ENCODE data around the gene NRF1. TPM values are rescaled to one million over a fixed set of nuclear protein-coding genes. Genes with fewer than 3 reads are reported as not detected.
A peak's percentile ranks its signal among the peaks of the same experiment; 100 is the strongest.

NRF1 gene
- total RNA-seq, 1 donor from 2014 or later: 16.7 TPM

GRCh38 chr7:129703751-129704150 is 92.2 kb downstream of the NRF1 start:
- intact Hi-C loops (cut with DNase I): no loop called here
- H3K27me3 ChIP-seq (ENCODE audit: low read depth): no peaks in the 10 kb centered on the region
- H3K27ac ChIP-seq: no peak overlapping the region
- H3K4me3 ChIP-seq: no peak overlapping the region
- TF ChIP-seq CTCF (IDR thresholded peaks at IDR 0.05): no peak
- DNase-seq (no peak), ATAC-seq (no peak)
- no peaks in the 10 kb centered on the region for H3K4me1 ChIP-seq
- H3K9me3 ChIP-seq: no peaks in the 10 kb centered on the region
- peaks cover 17% of the 10 kb centered on the region for H3K36me3 ChIP-seq

GRCh38 chr7:129707910-129708499 is 96.5 kb downstream of the NRF1 start:
- intact Hi-C loops (cut with DNase I): no loop called here
- no peaks in the 10 kb centered on the region for H3K4me1 ChIP-seq

GRCh38 chr7:129713544-129713943 is 102.0 kb downstream of the NRF1 start:
- H3K9me3 ChIP-seq: no peaks in the 10 kb centered on the region
- no peak overlapping the region for H3K27ac ChIP-seq
- H3K4me1 ChIP-seq: no peaks in the 10 kb centered on the region
- DNase-seq (no peak), ATAC-seq (peak in 1 of 2 donors; percentile 33)
- no peak for TF ChIP-seq CTCF (IDR thresholded peaks at IDR 0.05)
- peaks cover 94% of the 10 kb centered on the region for H3K36me3 ChIP-seq
- no peaks in the 10 kb centered on the region for H3K27me3 ChIP-seq (ENCODE audit: low read depth)
- H3K4me3 ChIP-seq: no peak overlapping the region
- intact Hi-C loops (cut with DNase I): no loop called here

More at GRCh38 chr7:129707910-129708499, 96.5 kb downstream of the NRF1 start:
- no peaks in the 10 kb centered on the region for H3K9me3 ChIP-seq
- H3K36me3 ChIP-seq: peaks cover 58% of the 10 kb centered on the region
- no peak overlapping the region for H3K4me3 ChIP-seq
- no peak for TF ChIP-seq CTCF (IDR thresholded peaks at IDR 0.05)
- no peak overlapping the region for H3K27ac ChIP-seq
- H3K27me3 ChIP-seq (ENCODE audit: low read depth): no peaks in the 10 kb centered on the region
- DNase-seq (no peak), ATAC-seq (no peak)

- Histone ChIP-seq H3K36me3 (peaks cover 93% of the 10 kb centered on the region), H3K27me3 (ENCODE audit: low read depth) (no peaks in the 10 kb centered on the region), H3K4me3 (no peak overlapping the region), H3K9me3 (no peaks in the 10 kb centered on the region), H3K27ac (no peak overlapping the region), H3K4me1 (no peaks in the 10 kb centered on the region)
- DNase-seq (no peak), ATAC-seq (peak; percentile 59 to 85)
- intact Hi-C loops (cut with DNase I): no loop called here
- no peak for TF ChIP-seq CTCF (IDR thresholded peaks at IDR 0.05)
Measured at GRCh38 chr7:129714514-129715063, 103.1 kb downstream of the NRF1 start.

- Histone ChIP-seq H3K27ac (no peak overlapping the region), H3K4me3 (no peak overlapping the region), H3K27me3 (ENCODE audit: low read depth) (no peaks in the 10 kb centered on the region), H3K36me3 (peaks cover 72% of the 10 kb centered on the region), H3K4me1 (no peaks in the 10 kb centered on the region), H3K9me3 (no peaks in the 10 kb centered on the region)
- intact Hi-C loops (cut with DNase I): no loop called here
- peak in 1 of 2 donors; percentile 12 for ATAC-seq
- DNase-seq: no peak
- TF ChIP-seq CTCF (IDR thresholded peaks at IDR 0.05): no peak
Measured at GRCh38 chr7:129719980-129720732, 108.6 kb downstream of the NRF1 start.
